Liver (tissue), 9 donors: Measurements from ENCODE around the gene TTC7B. TPM values are rescaled to one million over a fixed set of nuclear protein-coding genes. Genes with fewer than 3 reads are reported as not detected.

Experiments
- DNase-seq: peaks from one replicate; pipeline ENCODE4 v3.0.0-alpha.2; 2017; ENCODE audit warnings: low spot score
- H3K27ac ChIP-seq, 2 donors: one replicate each; pipeline ENCODE4 v1.7.0; 2013; ENCODE audit warnings: inconsistent platforms in 2 of 2, low read length in 2 of 2, control low read depth in 1 of 2, low read depth in 1 of 2, mild to moderate bottlenecking in 1 of 2
- H3K27me3 ChIP-seq, 4 donors: one replicate each; pipeline versions ENCODE4 v1.6.1 to v1.7.0; 2013; ENCODE audit warnings: low read length in 3 of 4, inconsistent platforms in 1 of 4, mild to moderate bottlenecking in 1 of 4, moderate library complexity in 1 of 4; ENCODE audit not compliant: control insufficient read depth in 4 of 4, insufficient read depth in 4 of 4
- H3K36me3 ChIP-seq, 4 donors: one replicate each; pipeline versions ENCODE4 v1.6.1 to v1.7.0; 2013; ENCODE audit warnings: low read length in 3 of 4, mild to moderate bottlenecking in 3 of 4, low read depth in 1 of 4, moderate library complexity in 1 of 4; ENCODE audit not compliant: control insufficient read depth in 4 of 4, insufficient read depth in 3 of 4
- H3K4me1 ChIP-seq, 4 donors: one replicate each; pipeline versions ENCODE4 v1.6.1 to v1.7.0; 2013; ENCODE audit warnings: low read length in 3 of 4, mild to moderate bottlenecking in 3 of 4, moderate library complexity in 1 of 4; ENCODE audit not compliant: control insufficient read depth in 4 of 4, insufficient read depth in 4 of 4
- H3K4me3 ChIP-seq, 3 donors: one replicate each; pipeline versions ENCODE4 v1.6.1 to v1.7.0; 2013; ENCODE audit warnings: low read length in 3 of 3, control low read depth in 1 of 3, low read depth in 1 of 3, mild to moderate bottlenecking in 1 of 3
- H3K9ac ChIP-seq, 2 donors: one replicate each; pipeline ENCODE4 v1.7.0; 2013; ENCODE audit warnings: low read length in 2 of 2, mild to moderate bottlenecking in 2 of 2, moderate library complexity in 2 of 2, control low read depth in 1 of 2, low read depth in 1 of 2
- H3K9me3 ChIP-seq, 4 donors: one replicate each; pipeline versions ENCODE4 v1.6.1 to v1.7.0; 2013; ENCODE audit warnings: low read length in 3 of 4; ENCODE audit not compliant: control insufficient read depth in 4 of 4
- EGR1 ChIP-seq, 2 donors: IDR thresholded peaks; 2 replicates each; pipeline ENCODE4 v1.6.1; 2016 to 2018; ENCODE audit warnings: antibody characterized with exemption in 2 of 2, low read depth in 2 of 2
- FOXA2 ChIP-seq: IDR thresholded peaks from 2 replicates; pipeline ENCODE4 v1.6.1; 2016; ENCODE audit warnings: antibody characterized with exemption
- GABPA ChIP-seq, 2 donors: IDR thresholded peaks in 1 of 2; conservative IDR thresholded peaks in 1 of 2; 2 replicates each; pipeline ENCODE4 v1.6.1; 2016; ENCODE audit warnings: antibody characterized with exemption in 2 of 2, mild to moderate bottlenecking in 1 of 2, moderate library complexity in 1 of 2
- HNF4G ChIP-seq: IDR thresholded peaks from 2 replicates; pipeline ENCODE4 v1.6.1; 2016; ENCODE audit warnings: antibody characterized with exemption
- JUND ChIP-seq, 2 donors: IDR thresholded peaks; 2 replicates each; pipeline ENCODE4 v1.6.1; 2016; ENCODE audit warnings: antibody characterized with exemption in 2 of 2
- RAD21 ChIP-seq, 2 donors: IDR thresholded peaks; 2 replicates each; pipeline ENCODE4 v1.6.1; 2016; ENCODE audit warnings: antibody characterized with exemption in 2 of 2, mild to moderate bottlenecking in 2 of 2
- RXRA ChIP-seq, 2 donors: IDR thresholded peaks; 2 replicates each; pipeline ENCODE4 v1.6.1; 2017 to 2018; ENCODE audit warnings: antibody characterized with exemption in 2 of 2, mild to moderate bottlenecking in 1 of 2
- SP1 ChIP-seq: IDR thresholded peaks from 2 replicates; pipeline ENCODE4 v1.6.1; 2018; ENCODE audit warnings: antibody characterized with exemption, mild to moderate bottlenecking
- YY1 ChIP-seq: IDR thresholded peaks from 2 replicates; pipeline ENCODE4 v1.6.1; 2016; ENCODE audit warnings: antibody characterized with exemption, mild to moderate bottlenecking
- WGBS: extraction: QIAGEN DNeasy Blood & Tissue Kit; methylation state at CpG from one replicate; pipeline ENCODE4 v1.1.7; 2013; 5-methylcytosine and 5-hydroxymethylcytosine counted together
- polyA plus RNA-seq, 2 donors: library from polyadenylated mRNA; stranded (reverse) in 1 of 2; unstranded in 1 of 2; fragments of 200-250 nt in 1 of 2; fragments of >200 nt in 1 of 2; fragmentation: Nextera tagmentation in 1 of 2; extraction: Ambion mirVana in 1 of 2; gene quantifications; one replicate each; pipeline versions ENCODE4 v1.2.1 to v1.2.3, GENCODE V29; 2013 to 2015
- total RNA-seq, 2 donors: library from RNA; depleted of rRNA; stranded (reverse); fragments of >200 nt; gene quantifications; one replicate each; pipeline ENCODE4 v1.2.3, GENCODE V29; 2014
- TF ChIP-seq, protein P1 (sequence below): IDR thresholded peaks from 2 replicates; pipeline ENCODE4 v1.6.1; 2016; ENCODE audit warnings: antibody characterized with exemption, mild to moderate bottlenecking
- TF ChIP-seq, protein P2 (sequence below): IDR thresholded peaks from 2 replicates; pipeline ENCODE4 v1.6.1; 2016; ENCODE audit warnings: antibody characterized with exemption
- TF ChIP-seq, protein P3 (sequence below): IDR thresholded peaks from 2 replicates; pipeline ENCODE4 v1.6.1; 2016; ENCODE audit warnings: antibody characterized with exemption
- TF ChIP-seq, protein P4 (sequence below): IDR thresholded peaks from 2 replicates; pipeline ENCODE4 v1.6.1; 2016; ENCODE audit warnings: antibody characterized with exemption
- donor health status: healthy.
- donor health status: healthy.
- donor health status: healthy.
- donor health status: healthy.
- donor health status: healthy.

The TTC7B gene
- total and polyA plus RNA-seq, 4 donors, result 9.1 to 31.0 (median 12.5) TPM

DNA sequence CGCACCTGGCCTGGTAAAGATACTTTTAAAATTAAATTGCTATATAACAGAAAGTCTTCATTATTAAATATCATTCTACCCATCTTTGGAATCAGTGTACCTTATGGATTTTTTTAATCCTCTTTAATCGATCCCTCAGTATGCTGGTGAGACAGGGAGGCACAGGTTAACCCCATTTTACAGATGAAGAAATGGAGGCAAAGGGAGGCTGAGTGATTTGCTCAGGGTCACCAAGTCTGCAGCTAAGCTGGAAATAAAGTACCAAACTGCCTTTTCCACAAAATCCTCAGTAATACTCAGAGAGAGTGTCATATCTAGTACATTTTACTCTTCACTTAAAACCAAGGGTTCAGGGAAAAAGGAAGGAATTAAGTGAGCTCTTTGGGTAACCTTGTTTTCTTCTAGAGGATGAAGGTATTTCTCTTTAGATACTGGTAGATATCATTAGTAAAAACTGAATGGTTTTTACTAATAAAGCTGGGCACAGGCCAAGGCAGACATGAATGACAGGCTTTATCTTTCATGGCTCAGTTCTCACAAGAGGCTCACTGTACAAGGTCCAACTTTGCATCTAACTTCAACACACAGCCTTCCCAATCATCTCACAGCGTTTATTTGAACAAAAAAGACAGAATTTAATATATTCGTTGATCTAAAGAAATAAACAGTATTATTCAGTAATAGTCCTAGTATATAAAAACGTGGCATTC lies 35.3 kb upstream of the TTC7B start:
- no peak overlapping the region for H3K27ac ChIP-seq
- TF ChIP-seq RAD21 (IDR thresholded peaks at IDR 0.05) (no peak), GABPA (IDR thresholded peaks at IDR 0.05 in 1 of 2, conservative IDR thresholded peaks at IDR 0.05 in 1 of 2) (no peak), RXRA (IDR thresholded peaks at IDR 0.05) (no peak), FOXA2 (no peak), JUND (IDR thresholded peaks at IDR 0.05) (no peak), SP1 (no peak), EGR1 (IDR thresholded peaks at IDR 0.05; ENCODE audit: low read depth in 2 of 2) (no peak), YY1 (no peak)
- TF ChIP-seq, protein P1, sequence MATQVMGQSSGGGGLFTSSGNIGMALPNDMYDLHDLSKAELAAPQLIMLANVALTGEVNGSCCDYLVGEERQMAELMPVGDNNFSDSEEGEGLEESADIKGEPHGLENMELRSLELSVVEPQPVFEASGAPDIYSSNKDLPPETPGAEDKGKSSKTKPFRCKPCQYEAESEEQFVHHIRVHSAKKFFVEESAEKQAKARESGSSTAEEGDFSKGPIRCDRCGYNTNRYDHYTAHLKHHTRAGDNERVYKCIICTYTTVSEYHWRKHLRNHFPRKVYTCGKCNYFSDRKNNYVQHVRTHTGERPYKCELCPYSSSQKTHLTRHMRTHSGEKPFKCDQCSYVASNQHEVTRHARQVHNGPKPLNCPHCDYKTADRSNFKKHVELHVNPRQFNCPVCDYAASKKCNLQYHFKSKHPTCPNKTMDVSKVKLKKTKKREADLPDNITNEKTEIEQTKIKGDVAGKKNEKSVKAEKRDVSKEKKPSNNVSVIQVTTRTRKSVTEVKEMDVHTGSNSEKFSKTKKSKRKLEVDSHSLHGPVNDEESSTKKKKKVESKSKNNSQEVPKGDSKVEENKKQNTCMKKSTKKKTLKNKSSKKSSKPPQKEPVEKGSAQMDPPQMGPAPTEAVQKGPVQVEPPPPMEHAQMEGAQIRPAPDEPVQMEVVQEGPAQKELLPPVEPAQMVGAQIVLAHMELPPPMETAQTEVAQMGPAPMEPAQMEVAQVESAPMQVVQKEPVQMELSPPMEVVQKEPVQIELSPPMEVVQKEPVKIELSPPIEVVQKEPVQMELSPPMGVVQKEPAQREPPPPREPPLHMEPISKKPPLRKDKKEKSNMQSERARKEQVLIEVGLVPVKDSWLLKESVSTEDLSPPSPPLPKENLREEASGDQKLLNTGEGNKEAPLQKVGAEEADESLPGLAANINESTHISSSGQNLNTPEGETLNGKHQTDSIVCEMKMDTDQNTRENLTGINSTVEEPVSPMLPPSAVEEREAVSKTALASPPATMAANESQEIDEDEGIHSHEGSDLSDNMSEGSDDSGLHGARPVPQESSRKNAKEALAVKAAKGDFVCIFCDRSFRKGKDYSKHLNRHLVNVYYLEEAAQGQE, result no peak
- TF ChIP-seq, protein P2, sequence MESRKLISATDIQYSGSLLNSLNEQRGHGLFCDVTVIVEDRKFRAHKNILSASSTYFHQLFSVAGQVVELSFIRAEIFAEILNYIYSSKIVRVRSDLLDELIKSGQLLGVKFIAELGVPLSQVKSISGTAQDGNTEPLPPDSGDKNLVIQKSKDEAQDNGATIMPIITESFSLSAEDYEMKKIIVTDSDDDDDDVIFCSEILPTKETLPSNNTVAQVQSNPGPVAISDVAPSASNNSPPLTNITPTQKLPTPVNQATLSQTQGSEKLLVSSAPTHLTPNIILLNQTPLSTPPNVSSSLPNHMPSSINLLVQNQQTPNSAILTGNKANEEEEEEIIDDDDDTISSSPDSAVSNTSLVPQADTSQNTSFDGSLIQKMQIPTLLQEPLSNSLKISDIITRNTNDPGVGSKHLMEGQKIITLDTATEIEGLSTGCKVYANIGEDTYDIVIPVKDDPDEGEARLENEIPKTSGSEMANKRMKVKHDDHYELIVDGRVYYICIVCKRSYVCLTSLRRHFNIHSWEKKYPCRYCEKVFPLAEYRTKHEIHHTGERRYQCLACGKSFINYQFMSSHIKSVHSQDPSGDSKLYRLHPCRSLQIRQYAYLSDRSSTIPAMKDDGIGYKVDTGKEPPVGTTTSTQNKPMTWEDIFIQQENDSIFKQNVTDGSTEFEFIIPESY, result no peak
- WGBS, result 77% methylated on average over 5 of the region's 5 CpGs
- H3K4me3 ChIP-seq, result no peak overlapping the region
- no peaks in the 10 kb centered on the region for H3K27me3 ChIP-seq
- no peaks in the 10 kb centered on the region for H3K36me3 ChIP-seq
- no peak overlapping the region for H3K9ac ChIP-seq
- no peaks in the 10 kb centered on the region for H3K9me3 ChIP-seq
- no peaks in the 10 kb centered on the region for H3K4me1 ChIP-seq
- no peak for DNase-seq

DNA sequence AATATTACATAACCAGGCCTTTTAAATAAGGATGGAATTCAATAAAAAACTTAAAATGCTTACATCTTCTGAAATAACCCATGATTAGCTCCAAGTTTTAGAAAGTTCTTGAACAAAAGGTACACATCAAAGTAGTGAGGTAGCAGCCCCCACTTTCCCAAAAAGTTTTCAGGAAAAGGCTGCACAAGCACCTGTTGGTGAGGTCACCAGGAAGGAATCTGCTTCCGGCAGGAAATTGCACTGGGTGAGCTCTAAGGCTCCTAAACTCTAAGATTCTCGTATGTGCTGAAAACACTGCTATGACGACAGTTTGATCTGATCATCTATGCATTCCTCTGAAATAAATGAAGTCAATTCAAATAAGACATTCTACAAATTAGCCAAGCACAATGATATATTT lies 34.3 kb upstream of the TTC7B start:
- TF ChIP-seq, protein P3, sequence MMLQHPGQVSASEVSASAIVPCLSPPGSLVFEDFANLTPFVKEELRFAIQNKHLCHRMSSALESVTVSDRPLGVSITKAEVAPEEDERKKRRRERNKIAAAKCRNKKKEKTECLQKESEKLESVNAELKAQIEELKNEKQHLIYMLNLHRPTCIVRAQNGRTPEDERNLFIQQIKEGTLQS, result no peak
- TF ChIP-seq RXRA (IDR thresholded peaks at IDR 0.05), result no peak
- TF ChIP-seq HNF4G, result no peak
- TF ChIP-seq EGR1 (IDR thresholded peaks at IDR 0.05; ENCODE audit: low read depth in 2 of 2), result no peak
- no peak for TF ChIP-seq SP1
- TF ChIP-seq, protein P2, result no peak
- TF ChIP-seq, protein P4, sequence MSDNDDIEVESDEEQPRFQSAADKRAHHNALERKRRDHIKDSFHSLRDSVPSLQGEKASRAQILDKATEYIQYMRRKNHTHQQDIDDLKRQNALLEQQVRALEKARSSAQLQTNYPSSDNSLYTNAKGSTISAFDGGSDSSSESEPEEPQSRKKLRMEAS, result no peak
- peak in 1 of 2 donors; percentile 20 for TF ChIP-seq JUND (IDR thresholded peaks at IDR 0.05)
- DNase-seq, result no peak
- Histone ChIP-seq H3K4me1 (no peaks in the 10 kb centered on the region), H3K9ac (no peak overlapping the region), H3K4me3 (no peak overlapping the region), H3K9me3 (no peaks in the 10 kb centered on the region), H3K27ac (no peak overlapping the region), H3K27me3 (no peaks in the 10 kb centered on the region), H3K36me3 (no peaks in the 10 kb centered on the region)
- 68% methylated on average over 3 of the region's 3 CpGs for WGBS
